Fibroblast of the aortic adventitia (primary cell): ENCODE measurements around the gene TSHR. TPM values are rescaled to one million over a fixed set of nuclear protein-coding genes. Genes with fewer than 3 reads are reported as not detected.
A peak's percentile ranks its signal among the peaks of the same experiment; 100 is the strongest.

Experiments
- DNase-seq: peaks from one replicate; pipeline ENCODE4 v3.0.0-alpha.2; 2010; ENCODE audit warnings: low read depth
- H3K4me3 ChIP-seq: 2 replicates; pipeline ENCODE4 v1.5.1; 2011; ENCODE audit warnings: low read depth, mild to moderate bottlenecking, control low read depth, low read length, moderate library complexity
- CTCF ChIP-seq: IDR thresholded peaks from 2 replicates; pipeline ENCODE4 v1.5.1; 2011; ENCODE audit warnings: mild to moderate bottlenecking, low read length, control low read depth, inconsistent platforms; ENCODE audit not compliant: insufficient read depth
- total RNA-seq: library from RNA; depleted of rRNA; stranded (reverse); fragments of >200 nt; gene quantifications from 2 replicates; pipeline ENCODE4 v1.2.3, GENCODE V29; 2012; ENCODE audit warnings: low replicate concordance

The TSHR gene
- total RNA-seq, 1 donor, result not detected

DNA sequence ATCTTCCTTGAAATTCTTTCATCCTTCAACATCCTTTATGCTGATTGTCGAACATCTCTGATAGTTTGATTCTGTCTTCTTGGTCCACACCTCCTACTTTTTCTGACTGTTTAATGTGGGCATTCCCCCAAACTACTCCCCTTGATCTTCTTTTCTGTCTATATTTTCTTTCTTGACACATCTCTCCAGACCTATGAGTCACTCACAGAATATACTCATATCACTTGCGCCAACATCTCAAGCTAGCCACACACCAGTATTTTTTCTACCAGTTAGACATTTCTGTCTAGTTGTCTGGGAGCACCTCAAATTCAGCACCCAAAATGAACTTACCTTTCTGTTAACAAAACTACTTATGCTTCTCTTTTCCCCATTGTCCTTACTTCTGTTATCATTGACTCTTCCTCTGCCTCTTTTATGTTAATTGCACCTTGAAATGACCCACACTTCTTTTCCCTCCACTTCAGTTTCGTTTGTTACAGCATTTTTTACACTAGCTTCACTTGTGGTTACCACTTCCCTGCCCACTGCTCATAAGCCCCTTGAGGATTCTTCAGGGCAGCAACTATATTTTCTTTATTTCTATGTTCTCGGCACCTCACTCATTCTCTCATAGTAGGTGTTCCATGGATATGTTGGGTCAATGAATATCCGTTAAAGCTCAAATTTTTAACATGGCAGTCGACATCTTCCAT, 33.5 kb downstream of the TSHR start:
- DNase-seq, result no peak
- no peak overlapping the region for H3K4me3 ChIP-seq
- TF ChIP-seq CTCF, result no peak

GRCh38 chr14:80992580-80992979, 37.2 kb downstream of the TSHR start:
- H3K4me3 ChIP-seq, result no peak overlapping the region
- DNase-seq, result no peak
- TF ChIP-seq CTCF, result no peak

- DNase-seq, result peak; percentile 90
- TF ChIP-seq CTCF, result peak; percentile 76
- H3K4me3 ChIP-seq, result no peak overlapping the region
Observed at GRCh38 chr14:80996049-80996901, 40.9 kb downstream of the TSHR start.

DNA sequence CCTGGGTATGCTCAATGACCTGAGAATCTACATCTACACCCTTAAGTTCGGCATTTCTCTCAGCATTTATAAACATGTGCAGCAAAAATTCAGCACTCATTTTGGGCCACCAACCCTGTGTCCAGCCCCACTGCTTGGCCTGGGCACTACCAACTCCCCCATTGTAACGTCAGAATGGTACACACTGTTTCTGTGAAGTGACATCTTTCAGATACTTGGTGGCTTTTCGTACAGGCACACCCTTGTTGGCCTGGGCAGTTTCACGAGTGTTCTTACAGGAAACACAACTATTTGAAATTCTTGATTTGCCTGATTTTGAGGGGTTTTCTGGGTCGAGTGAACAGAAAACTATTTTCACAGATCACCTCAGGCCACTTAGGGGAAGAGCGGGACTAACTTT, 46.0 kb downstream of the TSHR start:
- no peak for DNase-seq
- no peak for TF ChIP-seq CTCF
- H3K4me3 ChIP-seq, result no peak overlapping the region

DNA sequence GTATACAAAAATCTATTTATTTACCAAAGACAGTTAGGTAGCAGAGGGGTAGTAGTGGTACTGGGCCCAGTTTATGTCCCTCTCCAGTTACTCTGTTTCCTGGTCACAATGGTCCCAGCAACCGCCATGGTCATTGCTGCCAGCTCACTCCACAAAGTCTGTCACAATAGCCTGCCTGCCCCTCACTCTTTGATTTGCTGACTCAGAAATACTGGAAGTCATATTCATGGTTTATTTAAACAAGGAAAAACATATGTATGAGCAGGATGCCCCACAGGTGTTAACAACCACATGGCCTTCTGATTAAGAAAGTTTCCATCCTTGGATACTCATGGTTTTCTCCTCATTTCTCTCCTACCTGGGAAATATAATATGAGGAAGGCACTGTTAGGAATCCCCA, 49.2 kb downstream of the TSHR start:
- TF ChIP-seq CTCF, result no peak
- DNase-seq, result no peak
- H3K4me3 ChIP-seq, result no peak overlapping the region

DNA sequence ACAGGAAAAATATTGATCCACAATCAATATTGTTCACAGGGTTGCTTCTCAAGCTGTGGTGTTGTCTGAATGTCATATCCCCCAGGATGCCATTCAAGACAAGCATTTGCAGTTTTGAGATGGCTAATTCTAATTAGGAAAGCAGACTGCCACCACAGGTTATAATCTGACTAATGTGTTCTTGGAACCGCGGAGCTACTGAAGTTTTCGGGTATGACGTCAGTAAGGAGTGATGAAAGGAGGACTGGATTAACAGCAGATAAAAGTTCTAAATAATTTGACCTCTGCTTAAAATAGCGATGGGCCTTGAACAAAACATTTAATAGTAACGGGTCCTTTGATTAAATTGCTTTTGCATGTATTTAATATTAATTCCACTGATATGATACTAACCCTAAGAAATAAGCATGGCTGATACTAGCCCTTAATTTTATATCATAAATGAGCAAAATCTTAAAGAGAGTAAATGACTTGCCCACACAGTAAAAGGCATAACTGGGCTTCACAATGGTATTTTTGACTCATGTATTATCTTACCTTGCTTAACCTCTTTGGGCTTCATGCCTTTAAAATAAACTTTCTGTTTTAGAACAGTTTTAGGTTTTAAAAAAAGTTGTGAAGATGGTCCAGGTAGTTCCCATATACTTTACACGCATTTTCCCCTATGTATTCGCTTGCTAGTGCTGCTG, 50.3 kb downstream of the TSHR start:
- TF ChIP-seq CTCF, result no peak
- H3K4me3 ChIP-seq, result no peak overlapping the region
- no peak for DNase-seq
